Measurements from ENCODE around the gene CNIH2. TPM values are rescaled to one million over a fixed set of nuclear protein-coding genes. Genes with fewer than 3 reads are reported as not detected.
A peak's percentile ranks its signal among the peaks of the same experiment; 100 is the strongest.

CNIH2 gene
- total and polyA plus RNA-seq, 2 experiments from 2014 or later: 4.3 to 9.2 TPM

GRCh38 chr11:66268952-66269905 is 8.7 kb upstream of the CNIH2 start:
- Histone ChIP-seq H3K27me3 (ENCODE audit: insufficient read depth) (no peaks in the 10 kb centered on the region), H4K20me1 (replicated peaks; ENCODE audit: insufficient read depth) (peaks cover 7% of the 10 kb centered on the region), H3F3A (replicated peaks; ENCODE audit: low read depth) (0 out of 2 replicates have a peak, but pooled peaks cover 14% of the 10 kb centered on the region), H2AFZ (no peak overlapping the region), H3K79me2 (replicated peaks; ENCODE audit: insufficient read depth) (peaks cover 20% of the 10 kb centered on the region), H3K27ac (ENCODE audit: low read depth) (peak overlapping the region; percentile 86), H3K4me3 (peak overlapping the region; percentile 95), H3K9me2 (ENCODE audit: insufficient read depth) (no peaks in the 10 kb centered on the region), H3K4me1 (ENCODE audit: insufficient read depth) (no peaks in the 10 kb centered on the region), H3K4me2 (peak overlapping the region; percentile 98), H3K36me3 (ENCODE audit: insufficient read depth) (no peaks in the 10 kb centered on the region)
- Mint-ChIP-seq H3K4me1 (peaks cover 16% of the 10 kb centered on the region), H3K27ac (peak overlapping the region; percentile 69), H3K27me3 (ENCODE audit: insufficient read depth, low read depth, poor library complexity) (peaks cover 8% of the 10 kb centered on the region), H3K4me3 (peak overlapping the region; percentile 93), H3K9me3 (no peaks in the 10 kb centered on the region), H3K36me3 (ENCODE audit: low read depth) (peaks cover 41% of the 10 kb centered on the region)
- peak; percentile 2 for ATAC-seq
- TF ChIP-seq STAT1 (IDR thresholded peaks at IDR 0.05; ENCODE audit: unreplicated experiment): no peak
- TF ChIP-seq POLR2AphosphoS5 (IDR thresholded peaks at IDR 0.05; ENCODE audit: low read depth): no peak
- no peak for TF ChIP-seq ZNF114 (CRISPR knock-in tag; IDR thresholded peaks at IDR 0.05)
- TF ChIP-seq EZH2phosphoT487 (IDR thresholded peaks at IDR 0.05; ENCODE audit: unreplicated experiment): no peak
- peak; percentile 23 to 42 for TF ChIP-seq CTCF (conservative IDR thresholded peaks at IDR 0.05; ENCODE audit: low read depth in 2 of 2)
- no peak for TF ChIP-seq EZH2 (IDR thresholded peaks at IDR 0.05; ENCODE audit: low read depth, unreplicated experiment)
- TF ChIP-seq REST (IDR thresholded peaks at IDR 0.05; ENCODE audit: unreplicated experiment): no peak
- no peak for TF ChIP-seq ETS1 (IDR thresholded peaks at IDR 0.05)
- no peak for TF ChIP-seq NANOG (IDR thresholded peaks at IDR 0.05; ENCODE audit: borderline replicate concordance)
- DNase-seq (ENCODE audit: low spot score): peak; percentile 72

All from GM23338 (cell line).